Measurements from ENCODE around the gene TCP11L2.

The TCP11L2 gene

GRCh38 chr12:106302401-106303201, at the start of gene TCP11L2:
TSS of gene TCP11L2 (plus strand) at chr12:106302733. CDS start at chr12:106311076, 8,343 bp downstream.
- DNase-seq = peak; percentile 15

GRCh38 chr12:106254724-106255123, 47.8 kb upstream of the TCP11L2 start:
- DNase-seq = no peak

GRCh38 chr12:106255493-106255892, 47.0 kb upstream of the TCP11L2 start:
- DNase-seq = no peak

- no peak for DNase-seq
These were observed 46.6 kb upstream of the TCP11L2 start for GRCh38 chr12:106255952-106256351.

GRCh38 chr12:106256524-106256923, 46.0 kb upstream of the TCP11L2 start:
- no peak for DNase-seq

GRCh38 chr12:106258226-106258625, 44.3 kb upstream of the TCP11L2 start:
- no peak for DNase-seq

- DNase-seq = no peak
These were observed 43.6 kb upstream of the TCP11L2 start for GRCh38 chr12:106258935-106259334.

GRCh38 chr12:106265116-106265515, 37.4 kb upstream of the TCP11L2 start:
- no peak for DNase-seq

GRCh38 chr12:106267535-106267934, 35.0 kb upstream of the TCP11L2 start:
- no peak for DNase-seq

GRCh38 chr12:106269150-106269771, 33.3 kb upstream of the TCP11L2 start:
- DNase-seq = no peak

GRCh38 chr12:106271575-106272505, 30.7 kb upstream of the TCP11L2 start:
- no peak for DNase-seq

- DNase-seq = no peak
These were observed 29.0 kb upstream of the TCP11L2 start for GRCh38 chr12:106273491-106273890.

GRCh38 chr12:106274012-106274411, 28.5 kb upstream of the TCP11L2 start:
- DNase-seq = no peak

GRCh38 chr12:106274575-106275121, 27.9 kb upstream of the TCP11L2 start:
- DNase-seq = no peak

GRCh38 chr12:106275458-106275857, 27.1 kb upstream of the TCP11L2 start:
- no peak for DNase-seq

GRCh38 chr12:106276032-106276740, 26.3 kb upstream of the TCP11L2 start:
- no peak for DNase-seq

GRCh38 chr12:106280106-106280505, 22.4 kb upstream of the TCP11L2 start:
- DNase-seq = no peak

- DNase-seq = no peak
These were observed 21.3 kb upstream of the TCP11L2 start for GRCh38 chr12:106281056-106281782.

- no peak for DNase-seq
These were observed 20.7 kb upstream of the TCP11L2 start for GRCh38 chr12:106281804-106282203.

GRCh38 chr12:106282457-106283097, 20.0 kb upstream of the TCP11L2 start:
- peak; percentile 7 for DNase-seq
